GM19452 (cell line): Measurements from ENCODE around the gene ESYT3.
"Not testable (repeated sequence)": the region's sequence is repeated elsewhere in the genome, so short reads cannot be mapped to it uniquely, and the experiment has no call there.

Source experiments
- ATAC-seq: cut with Tn5 transposase; IDR thresholded peaks from one replicate; pipeline ENCODE4 v1.9.1; 2021; ENCODE audit not compliant: unreplicated experiment

Gene ESYT3

DNA sequence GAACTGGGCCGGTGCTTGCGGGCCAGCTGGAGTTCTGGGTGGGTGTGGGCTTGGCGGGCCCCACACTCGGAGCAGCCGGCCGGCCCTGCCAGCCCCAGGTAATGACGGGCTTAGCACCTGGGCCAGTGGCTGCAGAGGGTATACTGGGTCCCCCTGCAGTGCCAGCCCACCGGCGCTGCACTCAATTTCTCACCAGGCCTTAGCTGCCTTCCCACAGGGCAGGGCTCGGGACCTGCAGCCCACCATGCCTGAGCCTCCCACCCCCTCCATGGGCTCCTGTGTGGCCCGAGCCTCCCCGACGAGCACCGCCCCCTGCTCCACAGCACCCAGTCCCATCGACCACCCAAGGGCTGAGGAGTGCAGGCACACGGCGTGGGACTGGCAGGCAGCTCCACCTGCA is 50.3 kb downstream of the ESYT3 start:
- ATAC-seq: not testable (repeated sequence)

DNA sequence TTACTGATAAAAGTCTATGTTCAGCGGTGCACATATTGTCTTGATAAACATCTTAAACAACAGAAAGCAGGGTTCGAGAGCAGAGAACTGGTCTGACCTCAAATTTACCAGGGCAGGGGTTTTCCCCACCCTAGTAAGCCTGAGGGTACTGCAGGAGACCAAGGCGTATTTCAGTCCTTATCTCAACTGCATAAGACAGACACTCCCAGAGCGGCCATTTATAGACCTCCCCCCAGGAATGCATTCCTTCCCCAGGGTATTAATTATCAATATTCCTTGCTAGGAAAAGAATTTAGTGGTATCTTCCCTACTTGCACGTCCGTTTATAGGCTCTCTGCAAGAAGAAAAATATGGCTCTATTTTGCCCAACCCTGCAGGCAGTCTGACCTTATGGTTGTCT is 52.2 kb downstream of the ESYT3 start:
- ATAC-seq: not testable (repeated sequence)

DNA sequence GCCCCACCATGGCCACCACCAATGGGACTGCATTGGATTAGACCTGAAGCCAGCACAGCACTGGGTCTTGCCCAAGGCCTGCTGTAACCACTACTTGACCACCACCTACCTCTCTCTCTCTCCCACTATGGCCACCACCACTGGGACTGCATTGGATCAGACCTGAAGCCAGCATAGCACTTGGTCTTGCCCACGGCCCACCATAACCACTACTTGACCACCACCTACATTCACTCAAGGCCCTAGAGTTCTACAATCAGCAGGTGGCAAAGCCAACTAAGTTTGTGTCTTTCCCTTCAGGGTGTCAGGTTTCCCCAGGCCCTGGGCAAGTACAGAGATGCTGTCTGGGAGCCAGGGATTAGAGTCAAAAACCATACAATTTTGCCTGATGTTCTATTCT is 57.6 kb downstream of the ESYT3 start:
- ATAC-seq: no peak

DNA sequence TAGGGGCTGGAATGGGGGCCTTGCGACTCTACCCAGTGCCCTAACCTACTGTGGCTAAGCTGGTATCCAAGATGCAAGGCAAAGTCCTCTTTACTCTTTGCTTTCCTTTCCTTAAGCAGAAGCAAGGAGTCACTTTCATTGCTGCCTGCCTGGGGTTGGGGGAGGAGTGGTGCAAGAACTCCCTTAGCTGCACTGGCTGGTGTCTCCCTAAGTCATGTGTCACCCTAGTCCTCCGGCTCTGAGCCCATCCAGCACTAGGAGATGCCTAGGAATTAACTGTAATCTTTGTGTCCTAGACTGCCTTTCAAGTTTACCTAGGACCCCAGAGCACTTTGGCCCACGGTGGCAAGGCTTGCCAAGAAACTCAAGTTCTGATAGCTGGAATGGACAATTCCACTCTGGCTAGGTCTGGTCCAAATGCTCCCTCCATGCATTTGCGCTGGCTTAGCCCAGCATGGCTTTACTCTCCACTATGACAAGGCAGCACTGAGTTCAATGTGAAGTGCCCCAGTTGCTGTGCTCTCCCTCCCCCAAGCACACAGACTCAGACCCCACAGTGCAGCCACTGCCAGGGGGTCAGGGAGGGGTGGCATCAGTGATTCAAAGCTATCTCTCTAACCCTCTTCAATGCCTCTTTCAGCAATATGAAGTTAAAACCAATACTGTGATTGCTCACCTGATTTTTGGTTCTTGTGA is 58.7 kb downstream of the ESYT3 start:
- no peak for ATAC-seq

DNA sequence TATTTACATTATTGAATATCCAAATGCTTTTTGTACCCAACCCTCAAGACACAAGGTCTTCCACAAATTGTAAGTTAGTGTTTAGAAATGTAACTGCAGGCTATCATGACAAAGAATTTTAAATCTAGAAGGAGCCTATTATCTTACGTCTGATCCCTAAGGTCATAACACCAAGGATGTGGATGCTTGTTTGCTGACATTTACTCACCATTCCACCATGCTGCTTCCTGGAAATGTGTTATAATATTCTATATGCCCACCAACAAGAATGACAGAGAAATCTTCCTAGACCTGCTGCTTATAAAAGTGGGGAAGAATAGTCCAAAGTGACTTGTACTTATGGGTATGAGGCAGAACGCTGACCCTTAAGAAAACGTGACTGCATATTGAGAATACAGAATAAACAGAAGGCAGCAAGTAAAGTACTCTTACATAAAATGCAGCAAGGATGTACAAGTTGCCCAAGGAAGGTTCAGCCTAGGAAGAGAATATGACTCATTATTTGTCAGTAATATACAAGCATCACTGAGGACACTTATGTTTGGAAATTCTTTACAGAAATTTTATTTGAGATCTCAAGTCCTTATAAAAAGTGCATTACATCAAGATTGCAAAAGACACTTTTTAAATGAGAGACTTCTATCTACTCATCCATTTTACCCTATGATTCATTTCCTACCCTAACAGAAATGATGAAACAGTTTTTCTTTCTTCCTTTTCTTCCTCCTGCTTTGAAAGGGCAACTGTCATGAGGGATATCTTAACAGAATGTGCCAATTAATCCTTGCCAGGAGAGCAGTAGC is 59.6 kb downstream of the ESYT3 start:
- ATAC-seq: no peak

DNA sequence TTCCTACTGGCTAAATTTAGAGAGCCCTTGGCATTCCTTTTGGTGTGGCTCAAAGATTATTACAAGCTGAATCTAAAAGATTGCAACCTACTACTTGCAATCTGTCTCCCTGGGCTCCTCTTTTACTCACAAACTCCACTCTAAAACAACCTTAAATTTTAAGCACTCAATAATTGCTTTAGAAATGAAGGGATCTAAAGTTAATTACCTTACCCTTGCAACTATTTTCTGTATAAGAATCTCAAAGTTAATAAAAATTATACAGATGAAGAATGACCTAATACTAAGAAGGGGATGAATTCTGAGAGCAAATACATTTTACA is 60.2 kb downstream of the ESYT3 start:
- ATAC-seq: no peak

DNA sequence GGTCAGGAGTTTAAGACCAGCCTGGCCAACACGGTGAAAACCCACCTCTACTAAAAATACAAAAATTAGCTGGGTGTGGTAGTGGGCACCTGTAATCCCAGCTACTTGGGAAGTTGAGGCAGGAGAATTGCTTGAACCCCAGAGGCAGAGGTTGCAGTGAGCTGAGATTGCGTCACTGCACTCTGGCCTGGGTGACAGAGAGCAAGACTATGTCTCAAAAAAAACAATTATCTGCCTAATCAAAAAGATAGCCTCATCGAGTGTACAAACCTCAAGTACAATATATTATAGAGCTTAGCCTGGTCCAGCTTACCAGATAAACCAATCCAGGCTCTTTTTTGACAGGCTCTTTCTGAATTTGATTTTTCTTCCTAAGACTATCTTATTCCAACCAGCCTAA is 61.2 kb downstream of the ESYT3 start:
- ATAC-seq: not testable (repeated sequence)

DNA sequence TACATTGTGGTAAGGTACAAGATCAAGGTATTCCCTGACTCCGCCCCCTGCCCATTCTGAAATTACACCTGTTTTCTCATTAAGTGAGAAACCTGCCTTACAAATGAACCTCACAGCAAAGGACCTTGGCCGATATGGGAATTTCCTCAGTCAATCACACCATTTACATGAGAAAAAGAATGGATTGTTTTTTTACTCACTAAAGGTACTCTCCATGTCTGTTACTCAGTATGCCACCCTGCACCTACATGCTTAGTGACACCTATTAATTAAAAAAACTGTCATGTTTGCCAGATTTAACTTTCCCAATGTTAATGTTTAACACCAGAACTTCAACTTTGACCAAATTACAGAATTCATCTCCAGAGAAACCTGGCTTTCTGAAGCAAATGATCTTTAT is 62.0 kb downstream of the ESYT3 start:
- no peak for ATAC-seq

DNA sequence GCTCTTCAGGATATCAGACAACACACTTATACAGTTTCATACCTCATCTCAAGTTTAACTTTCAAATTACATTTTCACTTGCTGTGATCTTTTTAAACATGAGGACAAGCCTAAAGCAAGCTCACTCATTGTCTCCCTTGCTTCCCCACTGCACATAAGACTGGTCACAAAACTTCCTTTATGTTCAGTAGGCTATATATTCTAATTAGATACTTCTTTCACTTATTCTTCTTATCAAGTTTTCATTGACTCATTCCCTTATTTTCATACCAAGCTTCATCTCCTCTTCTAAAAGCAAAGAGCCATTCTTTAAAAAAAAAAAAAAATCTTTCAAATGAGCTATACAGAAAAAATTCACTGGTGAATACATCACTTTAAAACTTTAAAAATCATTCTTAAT is 62.6 kb downstream of the ESYT3 start:
- ATAC-seq: no peak

DNA sequence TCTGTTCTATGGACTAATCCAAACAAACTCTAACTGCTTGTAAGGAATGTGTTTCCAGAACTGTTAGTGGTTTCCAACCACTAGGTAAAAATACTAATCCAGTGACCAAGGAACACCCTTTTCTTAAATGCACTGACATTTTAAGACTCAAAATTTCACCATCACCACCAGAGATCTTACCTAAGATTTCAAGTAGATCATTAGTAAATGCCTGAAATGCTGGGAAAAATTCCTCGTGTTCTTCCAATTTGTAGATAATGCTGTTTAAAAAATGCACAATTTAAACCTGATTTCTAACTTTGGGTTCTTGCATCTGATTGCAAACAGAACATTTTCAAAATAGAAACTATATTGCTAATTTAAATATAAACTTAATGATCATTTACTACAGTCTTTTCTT is 63.4 kb downstream of the ESYT3 start:
- ATAC-seq: no peak

DNA sequence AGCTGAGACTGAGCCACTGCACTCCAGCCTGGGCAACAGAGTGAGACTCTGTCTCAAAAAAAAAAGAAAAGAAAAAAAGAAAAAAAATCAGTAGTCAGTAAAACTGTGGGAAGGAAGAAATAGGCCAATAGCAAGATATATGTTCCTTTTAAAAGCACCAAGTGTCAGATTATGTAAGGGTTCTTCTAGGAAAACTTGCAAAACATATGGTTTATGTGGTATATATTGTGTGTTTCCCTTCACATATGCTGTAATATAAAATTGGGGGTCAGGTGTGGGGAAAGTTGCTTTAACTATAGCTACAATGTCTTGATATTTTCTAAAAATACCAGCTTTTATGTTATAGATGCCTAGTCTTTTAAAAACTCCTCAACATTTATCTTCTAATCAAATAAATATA is 64.6 kb downstream of the ESYT3 start:
- ATAC-seq: no peak

DNA sequence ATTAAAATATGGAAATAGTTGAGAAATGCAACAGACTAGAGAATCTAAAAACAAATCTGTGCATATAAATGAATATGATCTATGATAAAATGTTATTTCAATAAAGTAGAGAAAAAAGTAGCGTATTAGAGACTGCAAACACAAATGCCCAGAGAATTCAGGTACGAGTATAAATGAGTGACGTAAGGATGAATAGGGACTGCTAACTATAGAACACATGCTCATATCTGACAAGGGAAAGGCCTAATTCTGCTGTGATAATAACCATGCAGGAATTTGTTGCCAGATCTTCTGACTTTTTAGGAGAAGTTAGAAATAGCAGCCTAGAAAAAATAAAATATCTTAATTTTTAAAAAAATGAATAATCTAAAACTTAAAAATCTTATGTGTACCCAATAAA is 73.1 kb downstream of the ESYT3 start:
- ATAC-seq: no peak

DNA sequence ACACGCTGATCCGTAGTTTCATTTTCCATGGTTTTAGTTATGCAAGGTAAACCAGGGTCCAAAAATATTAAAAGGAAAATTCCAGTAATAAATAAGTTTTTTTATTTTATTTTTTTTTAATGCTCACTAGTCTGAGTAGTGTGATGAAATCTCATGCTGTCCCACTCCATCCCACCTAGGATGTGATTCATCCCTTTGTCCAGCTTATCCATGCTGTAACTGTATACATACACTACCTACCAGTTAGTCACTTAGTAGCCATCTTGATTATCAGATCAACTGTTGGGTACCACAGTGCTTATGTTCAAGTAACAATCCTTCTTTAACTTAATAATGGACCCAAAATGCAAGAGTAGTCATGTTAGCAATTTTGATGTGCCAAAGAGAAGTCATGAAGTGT is 75.2 kb downstream of the ESYT3 start:
- no peak for ATAC-seq

DNA sequence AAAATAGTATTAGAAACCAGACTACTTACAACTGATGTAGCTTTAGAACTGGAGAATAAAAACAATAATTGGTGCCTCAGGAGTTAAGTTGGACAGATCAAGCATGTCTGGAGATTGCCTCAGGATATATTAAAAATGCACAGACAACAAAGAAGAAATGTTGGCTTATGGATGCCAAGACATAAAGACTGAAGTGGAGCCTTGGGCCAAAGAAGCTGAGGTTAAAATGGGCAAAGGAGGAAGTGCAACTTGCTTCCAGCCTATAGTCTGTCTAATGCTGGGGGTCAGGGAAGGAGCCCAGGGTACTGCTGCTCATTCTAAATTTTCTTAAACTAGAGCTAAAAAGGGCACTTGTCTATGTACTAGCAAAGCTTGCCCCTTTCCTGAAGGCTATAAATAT is 77.5 kb downstream of the ESYT3 start:
- no peak for ATAC-seq

DNA sequence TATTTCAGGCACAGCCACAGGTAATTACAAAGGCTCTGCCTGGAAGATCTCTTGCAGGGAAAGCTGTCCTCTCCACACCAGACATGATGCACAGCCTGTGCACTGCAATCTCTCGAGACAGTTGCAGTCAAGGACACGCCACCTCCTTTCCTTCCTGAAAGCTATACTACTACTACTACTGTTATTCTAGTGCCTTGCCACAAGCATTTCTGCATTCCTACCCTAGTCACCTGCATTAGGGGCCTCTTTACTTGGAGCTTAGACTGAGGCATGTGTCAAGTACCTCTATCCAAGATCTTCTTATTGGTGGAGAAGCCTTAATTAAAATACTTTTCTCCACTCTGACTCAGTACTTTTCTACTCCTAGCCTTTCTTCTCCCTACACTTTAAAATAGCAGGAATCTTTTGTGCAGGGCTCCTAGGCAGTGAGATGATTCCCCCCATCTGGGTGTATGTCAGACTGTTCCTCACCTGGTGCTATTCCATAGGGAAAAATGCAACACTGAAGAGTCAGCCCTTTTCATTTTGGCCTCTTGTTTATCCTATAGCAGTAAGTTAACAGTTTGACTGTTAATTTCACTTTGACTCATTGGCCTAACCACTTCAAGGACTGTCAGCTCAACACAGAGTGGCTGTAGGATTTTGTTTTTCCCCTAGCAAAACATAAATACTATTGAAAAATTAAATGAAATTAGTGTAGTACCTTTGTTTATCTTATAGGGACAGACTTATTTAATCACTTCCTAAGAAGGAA is 78.9 kb downstream of the ESYT3 start:
- ATAC-seq: peak; percentile 66

DNA sequence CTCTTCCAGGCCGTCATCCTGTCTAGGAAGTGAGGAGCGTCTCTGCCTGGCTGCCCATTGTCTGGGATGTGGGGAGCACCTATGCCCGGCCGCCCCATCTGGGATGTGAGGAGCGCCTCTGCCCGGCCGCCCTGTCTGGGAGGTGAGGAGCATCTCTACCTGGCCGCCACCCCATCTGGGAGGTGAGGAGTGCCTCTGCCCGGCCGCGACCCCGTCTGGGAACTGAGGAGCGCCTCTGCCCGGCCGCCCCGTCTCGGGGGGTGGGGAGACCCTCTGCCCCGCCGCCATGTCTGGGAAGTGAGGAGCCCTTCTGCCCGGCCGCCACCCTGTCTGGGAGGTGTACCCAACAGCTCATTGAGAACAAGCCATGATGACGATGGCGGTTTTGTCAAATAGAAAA is 87.0 kb downstream of the ESYT3 start:
- ATAC-seq: not testable (repeated sequence)
